ENCODE measurements around the gene LILRA1.
"Not testable (repeated sequence)": the region's sequence is repeated elsewhere in the genome, so short reads cannot be mapped to it uniquely, and the experiment has no call there.

The LILRA1 gene

GRCh38 chr19:54630782-54631181 lies 37.4 kb downstream of the LILRA1 start:
- H3K4me3 ChIP-seq (ENCODE audit: low read length), result no peak overlapping the region
- DNase-seq (ENCODE audit: low read depth), result no peak
- no peak for TF ChIP-seq CTCF (IDR thresholded peaks at IDR 0.05; ENCODE audit: insufficient read depth, low read depth, low read length, missing control alignments)

GRCh38 chr19:54631489-54632337 lies 38.3 kb downstream of the LILRA1 start:
- not testable (repeated sequence) for DNase-seq (ENCODE audit: low read depth); H3K4me3 ChIP-seq (ENCODE audit: low read length)

- not testable (repeated sequence) for H3K4me3 ChIP-seq (ENCODE audit: low read length)
Observed at GRCh38 chr19:54632517-54632916, 39.1 kb downstream of the LILRA1 start.

GRCh38 chr19:54633401-54633800 lies 40.0 kb downstream of the LILRA1 start:
- no peak overlapping the region for H3K4me3 ChIP-seq (ENCODE audit: low read length)
- DNase-seq (ENCODE audit: low read depth), result no peak
- no peak for TF ChIP-seq CTCF (IDR thresholded peaks at IDR 0.05; ENCODE audit: insufficient read depth, low read depth, low read length, missing control alignments)

More at GRCh38 chr19:54632517-54632916, 39.1 kb downstream of the LILRA1 start:
- not testable (repeated sequence) for DNase-seq (ENCODE audit: low read depth)

- not testable (repeated sequence) for H3K4me3 ChIP-seq (ENCODE audit: low read length); DNase-seq (ENCODE audit: low read depth)
Observed at GRCh38 chr19:54636081-54636480, 42.6 kb downstream of the LILRA1 start.

- H3K4me3 ChIP-seq (ENCODE audit: low read length), result no peak overlapping the region
- no peak for DNase-seq (ENCODE audit: low read depth)
- TF ChIP-seq CTCF (IDR thresholded peaks at IDR 0.05; ENCODE audit: insufficient read depth, low read depth, low read length, missing control alignments), result no peak
Observed at GRCh38 chr19:54638683-54639082, 45.3 kb downstream of the LILRA1 start.

- H3K4me3 ChIP-seq (ENCODE audit: low read length); DNase-seq (ENCODE audit: low read depth): not testable (repeated sequence)
Observed at GRCh38 chr19:54642953-54643352, 49.5 kb downstream of the LILRA1 start.

- DNase-seq (ENCODE audit: low read depth); H3K4me3 ChIP-seq (ENCODE audit: low read length): not testable (repeated sequence)
Observed at GRCh38 chr19:54643583-54643982, 50.2 kb downstream of the LILRA1 start.

GRCh38 chr19:54644056-54644455 lies 50.6 kb downstream of the LILRA1 start:
- H3K4me3 ChIP-seq (ENCODE audit: low read length), result no peak overlapping the region
- DNase-seq (ENCODE audit: low read depth), result no peak
- TF ChIP-seq CTCF (IDR thresholded peaks at IDR 0.05; ENCODE audit: insufficient read depth, low read depth, low read length, missing control alignments), result no peak

All from epithelial cell of esophagus (primary cell).